GM23338 (cell line): ENCODE results near the gene NBEAL2. TPM values are rescaled to one million over a fixed set of nuclear protein-coding genes. Genes with fewer than 3 reads are reported as not detected.

Experiments
- ATAC-seq: fragments of 200-7000 bp; cut with Tn5 transposase; 3 replicates; pipeline ENCODE4 v1.9.1; 2020
- DNase-seq: peaks from one replicate; pipeline ENCODE4 v3.0.0-alpha.2; 2015; ENCODE audit warnings: low spot score
- H2AFZ ChIP-seq: fragments of 200-600 bp; sonication (generic); 2 replicates; pipeline ENCODE4 v1.8.0; 2016; ENCODE audit warnings: antibody characterized with exemption, mild to moderate bottlenecking, moderate library complexity
- H3F3A ChIP-seq: fragments of 200-600 bp; sonication (generic); replicated peaks from 2 replicates; pipeline ENCODE4 v1.8.0; 2017; ENCODE audit warnings: antibody characterized with exemption, mixed run types, low read depth
- H3K27ac ChIP-seq: fragments of 200-600 bp; sonication (generic); 2 replicates; pipeline ENCODE4 v1.6.1; 2016; ENCODE audit warnings: low read depth
- H3K27me3 ChIP-seq: fragments of 200-600 bp; sonication (generic); 2 replicates; pipeline ENCODE4 v1.8.0; 2016; ENCODE audit warnings: mild to moderate bottlenecking, mixed run types, moderate library complexity; ENCODE audit not compliant: insufficient read depth
- H3K36me3 ChIP-seq: fragments of 200-600 bp; sonication (generic); 2 replicates; pipeline ENCODE4 v1.8.0; 2016; ENCODE audit warnings: mild to moderate bottlenecking; ENCODE audit not compliant: insufficient read depth
- H3K4me1 ChIP-seq: fragments of 200-600 bp; sonication (generic); 2 replicates; pipeline ENCODE4 v1.8.0; 2016; ENCODE audit warnings: mild to moderate bottlenecking, moderate library complexity; ENCODE audit not compliant: insufficient read depth
- H3K4me2 ChIP-seq: fragments of 200-600 bp; sonication (generic); 2 replicates; pipeline ENCODE4 v1.7.1; 2017; ENCODE audit warnings: mixed run types
- H3K4me3 ChIP-seq: fragments of 200-600 bp; sonication (generic); 2 replicates; pipeline ENCODE4 v1.6.1; 2016; ENCODE audit warnings: mixed run types
- H3K79me2 ChIP-seq: fragments of 200-600 bp; sonication (generic); replicated peaks from 2 replicates; pipeline ENCODE4 v1.8.0; 2017; ENCODE audit warnings: mild to moderate bottlenecking; ENCODE audit not compliant: insufficient read depth
- H3K9me2 ChIP-seq: fragments of 200-600 bp; sonication (generic); 2 replicates; pipeline ENCODE4 v1.8.0; 2017; ENCODE audit not compliant: insufficient read depth
- H4K20me1 ChIP-seq: fragments of 200-600 bp; sonication (generic); replicated peaks from 2 replicates; pipeline ENCODE4 v1.8.0; 2017; ENCODE audit warnings: mild to moderate bottlenecking; ENCODE audit not compliant: insufficient read depth
- H3K27ac Mint-ChIP-seq: 2 replicates; pipeline ENCODE4 v1.8.0; 2020; ENCODE audit warnings: inconsistent platforms, mild to moderate bottlenecking, moderate library complexity, mixed read lengths
- H3K27me3 Mint-ChIP-seq: 3 replicates; pipeline ENCODE4 v1.8.0; 2022; ENCODE audit warnings: low read depth, mild to moderate bottlenecking, moderate library complexity, mixed read lengths, inconsistent platforms; ENCODE audit not compliant: insufficient read depth, poor library complexity
- H3K36me3 Mint-ChIP-seq: 3 replicates; pipeline ENCODE4 v1.8.0; 2021; ENCODE audit warnings: low read depth, mild to moderate bottlenecking, inconsistent platforms, moderate library complexity, mixed read lengths
- H3K4me1 Mint-ChIP-seq: 3 replicates; pipeline ENCODE4 v1.8.0; 2020; ENCODE audit warnings: mild to moderate bottlenecking, inconsistent platforms, mixed read lengths
- H3K4me3 Mint-ChIP-seq: 3 replicates; pipeline ENCODE4 v1.8.0; 2021; ENCODE audit warnings: moderate library complexity, mild to moderate bottlenecking, inconsistent platforms, mixed read lengths
- H3K9me3 Mint-ChIP-seq: 3 replicates; pipeline ENCODE4 v1.8.0; 2020; ENCODE audit warnings: moderate library complexity, mild to moderate bottlenecking, inconsistent platforms, mixed read lengths
- CREB1 ChIP-seq: fragments of 250-450 bp; sonication (Bioruptor Pico); IDR thresholded peaks from 2 replicates; pipeline ENCODE4 v1.5.0; 2020; ENCODE audit warnings: low read depth, mild to moderate bottlenecking, moderate library complexity
- ETS1 ChIP-seq: IDR thresholded peaks from 2 replicates; pipeline ENCODE4 v1.6.1; 2016; ENCODE audit warnings: antibody characterized with exemption
- EZH2 ChIP-seq: fragments of 200-600 bp; sonication (generic); IDR thresholded peaks from one replicate; pipeline ENCODE4 v1.8.0; 2017; ENCODE audit warnings: antibody characterized with exemption, mild to moderate bottlenecking, low read depth; ENCODE audit not compliant: unreplicated experiment
- EZH2phosphoT487 ChIP-seq: fragments of 200-600 bp; sonication (generic); IDR thresholded peaks from one replicate; pipeline ENCODE4 v1.8.1; 2018; ENCODE audit warnings: antibody characterized with exemption; ENCODE audit not compliant: unreplicated experiment
- JUNB ChIP-seq: IDR thresholded peaks from one replicate; pipeline ENCODE4 v1.6.1; 2016; ENCODE audit warnings: antibody characterized with exemption; ENCODE audit not compliant: unreplicated experiment
- NANOG ChIP-seq: IDR thresholded peaks from 2 replicates; pipeline ENCODE4 v1.6.1; 2016; ENCODE audit warnings: antibody characterized with exemption, borderline replicate concordance
- REST ChIP-seq: IDR thresholded peaks from one replicate; pipeline ENCODE4 v1.6.1; 2018; ENCODE audit warnings: antibody characterized with exemption; ENCODE audit not compliant: unreplicated experiment
- STAT1 ChIP-seq: IDR thresholded peaks from one replicate; pipeline ENCODE4 v1.6.1; 2016; ENCODE audit warnings: antibody characterized with exemption; ENCODE audit not compliant: unreplicated experiment
- ZNF331 ChIP-seq: fragments of 250-450 bp; sonication (Bioruptor Pico); IDR thresholded peaks from 2 replicates; pipeline ENCODE4 v1.5.0; 2020; ENCODE audit warnings: low read depth, mild to moderate bottlenecking, moderate library complexity
- polyA plus RNA-seq: library from polyadenylated mRNA; unstranded; fragments of >200 nt; fragmentation: Nextera tagmentation; extraction: Ambion mirVana; gene quantifications from 2 replicates; pipeline ENCODE4 v1.2.1, GENCODE V29; 2016
- total RNA-seq: library from RNA; depleted of rRNA; stranded (reverse); fragments of >200 nt; shearing (Covaris generic); gene quantifications from 2 replicates; pipeline ENCODE4 v1.2.3, GENCODE V29; 2014
- TF ChIP-seq, protein P1 (sequence below), 2 experiments: fragments of 200-600 bp in 1 of 2; sonication (generic) in 1 of 2; conservative IDR thresholded peaks; 2 replicates each; pipeline versions ENCODE4 v1.5.1 to v1.6.1; 2016 to 2017; ENCODE audit warnings: antibody characterized with exemption in 2 of 2, low read depth in 2 of 2, mild to moderate bottlenecking in 2 of 2, moderate library complexity in 1 of 2

The NBEAL2 gene
- total and polyA plus RNA-seq, 2 experiments from 2014 or later = 13.5 to 79.9 TPM

- peaks cover 52% of the 10 kb centered on the region for H3K4me1 Mint-ChIP-seq
- H3K4me3 Mint-ChIP-seq = no peak overlapping the region
- peaks cover 65% of the 10 kb centered on the region for H3K79me2 ChIP-seq
Observed at GRCh38 chr3:46939578-46940445, 39.7 kb upstream of the NBEAL2 start.

More at GRCh38 chr3:46939578-46940445, 39.7 kb upstream of the NBEAL2 start:
- peaks cover 30% of the 10 kb centered on the region for H3K36me3 Mint-ChIP-seq
- H3K27me3 ChIP-seq = no peaks in the 10 kb centered on the region
- H2AFZ ChIP-seq = no peak overlapping the region
- no peak for DNase-seq
- H3K27ac ChIP-seq = no peak overlapping the region
- H3K27me3 Mint-ChIP-seq = peaks cover 7% of the 10 kb centered on the region
- peak overlapping the region; percentile 42; the same call in 1 of the 2 replicates for H3K27ac Mint-ChIP-seq
- no peak overlapping the region for H3K4me3 ChIP-seq
- H3K4me1 ChIP-seq = peaks cover 33% of the 10 kb centered on the region
- no peaks in the 10 kb centered on the region for H3K9me2 ChIP-seq
- no peak for TF ChIP-seq STAT1
- TF ChIP-seq EZH2phosphoT487 = no peak
- no peak for TF ChIP-seq NANOG
- TF ChIP-seq JUNB = no peak
- no peak for TF ChIP-seq ZNF331
- TF ChIP-seq, protein P1, sequence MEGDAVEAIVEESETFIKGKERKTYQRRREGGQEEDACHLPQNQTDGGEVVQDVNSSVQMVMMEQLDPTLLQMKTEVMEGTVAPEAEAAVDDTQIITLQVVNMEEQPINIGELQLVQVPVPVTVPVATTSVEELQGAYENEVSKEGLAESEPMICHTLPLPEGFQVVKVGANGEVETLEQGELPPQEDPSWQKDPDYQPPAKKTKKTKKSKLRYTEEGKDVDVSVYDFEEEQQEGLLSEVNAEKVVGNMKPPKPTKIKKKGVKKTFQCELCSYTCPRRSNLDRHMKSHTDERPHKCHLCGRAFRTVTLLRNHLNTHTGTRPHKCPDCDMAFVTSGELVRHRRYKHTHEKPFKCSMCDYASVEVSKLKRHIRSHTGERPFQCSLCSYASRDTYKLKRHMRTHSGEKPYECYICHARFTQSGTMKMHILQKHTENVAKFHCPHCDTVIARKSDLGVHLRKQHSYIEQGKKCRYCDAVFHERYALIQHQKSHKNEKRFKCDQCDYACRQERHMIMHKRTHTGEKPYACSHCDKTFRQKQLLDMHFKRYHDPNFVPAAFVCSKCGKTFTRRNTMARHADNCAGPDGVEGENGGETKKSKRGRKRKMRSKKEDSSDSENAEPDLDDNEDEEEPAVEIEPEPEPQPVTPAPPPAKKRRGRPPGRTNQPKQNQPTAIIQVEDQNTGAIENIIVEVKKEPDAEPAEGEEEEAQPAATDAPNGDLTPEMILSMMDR (conservative IDR thresholded peaks at IDR 0.05; ENCODE audit: low read depth in 2 of 2) = no peak
- no peak for TF ChIP-seq ETS1
- no peak for TF ChIP-seq EZH2
- no peak for TF ChIP-seq REST
- TF ChIP-seq CREB1 (CRISPR knock-in tag) = no peak
- 0 out of 2 replicates have a peak, but pooled peaks cover 7% of the 10 kb centered on the region for H3F3A ChIP-seq
- H4K20me1 ChIP-seq = peaks cover 46% of the 10 kb centered on the region
- H3K36me3 ChIP-seq = no peaks in the 10 kb centered on the region; the same call in 1 of the 2 replicates
- H3K4me2 ChIP-seq = no peak overlapping the region
- no peaks in the 10 kb centered on the region for H3K9me3 Mint-ChIP-seq
- no peak for ATAC-seq
